Measurements from ENCODE around the gene SIX2. TPM values are rescaled to one million over a fixed set of nuclear protein-coding genes. Genes with fewer than 3 reads are reported as not detected.

Gene SIX2
- total RNA-seq, 4 donors from 2014 or later, result not detected

- H3K4me3 ChIP-seq, result no peak overlapping the region
- no peaks in the 10 kb centered on the region for H3K36me3 ChIP-seq
- H3K27me3 ChIP-seq, result peaks cover 0 to 61% of the 10 kb centered on the region in 2 donors
- no peak overlapping the region for H3K27ac ChIP-seq
- TF ChIP-seq CTCF (IDR thresholded peaks at IDR 0.05), result no peak
- TF ChIP-seq POLR2A (IDR thresholded peaks at IDR 0.05), result no peak
- DNase-seq, result peak in 1 of 3 donors; percentile 25
- no peaks in the 10 kb centered on the region for H3K9me3 ChIP-seq
- peaks cover 0 to 44% (median 16%) of the 10 kb centered on the region in 4 donors for H3K4me1 ChIP-seq
Observed at GRCh38 chr2:45011621-45012602, 2.7 kb upstream of the SIX2 start.

GRCh38 chr2:45011121-45011520, 1.9 kb upstream of the SIX2 start:
- peaks cover 0 to 44% (median 17%) of the 10 kb centered on the region in 4 donors for H3K4me1 ChIP-seq
- no peak overlapping the region for H3K4me3 ChIP-seq
- no peak for DNase-seq
- H3K36me3 ChIP-seq, result no peaks in the 10 kb centered on the region
- H3K27me3 ChIP-seq, result peaks cover 0 to 67% of the 10 kb centered on the region in 2 donors
- no peak for TF ChIP-seq CTCF (IDR thresholded peaks at IDR 0.05)
- no peak for TF ChIP-seq POLR2A (IDR thresholded peaks at IDR 0.05)
- H3K9me3 ChIP-seq, result no peaks in the 10 kb centered on the region
- H3K27ac ChIP-seq, result no peak overlapping the region

GRCh38 chr2:45010702-45011012, 1.4 kb upstream of the SIX2 start:
- DNase-seq, result no peak
- TF ChIP-seq CTCF (IDR thresholded peaks at IDR 0.05), result no peak
- TF ChIP-seq POLR2A (IDR thresholded peaks at IDR 0.05), result no peak
- Histone ChIP-seq H3K27me3 (peaks cover 0 to 71% of the 10 kb centered on the region in 2 donors), H3K9me3 (no peaks in the 10 kb centered on the region), H3K4me3 (peak overlapping the region in 2 of 4 donors; percentile 32 to 45), H3K4me1 (peaks cover 0 to 44% (median 17%) of the 10 kb centered on the region in 4 donors), H3K36me3 (no peaks in the 10 kb centered on the region), H3K27ac (no peak overlapping the region)

GRCh38 chr2:45009928-45010701, 863 bp upstream of the SIX2 start:
- Histone ChIP-seq H3K36me3 (no peaks in the 10 kb centered on the region), H3K27ac (peak overlapping the region; percentile 19 to 59 (median 48)), H3K4me1 (peaks cover 0 to 44% (median 17%) of the 10 kb centered on the region in 4 donors), H3K4me3 (peak overlapping the region; percentile 10 to 49 (median 38)), H3K9me3 (no peaks in the 10 kb centered on the region), H3K27me3 (peaks cover 0 to 76% of the 10 kb centered on the region in 2 donors)
- no peak for DNase-seq
- TF ChIP-seq POLR2A (IDR thresholded peaks at IDR 0.05), result no peak
- TF ChIP-seq CTCF (IDR thresholded peaks at IDR 0.05), result no peak

GRCh38 chr2:45008296-45009129, 739 bp downstream of the SIX2 start:
- no peak overlapping the region for H3K27ac ChIP-seq
- TF ChIP-seq POLR2A (IDR thresholded peaks at IDR 0.05) (no peak), CTCF (IDR thresholded peaks at IDR 0.05) (no peak)
- no peaks in the 10 kb centered on the region for H3K9me3 ChIP-seq
- H3K4me1 ChIP-seq, result peaks cover 0 to 46% (median 13%) of the 10 kb centered on the region in 4 donors
- peak overlapping the region; percentile 18 to 49 (median 38) for H3K4me3 ChIP-seq
- no peak for DNase-seq
- H3K36me3 ChIP-seq, result no peaks in the 10 kb centered on the region
- H3K27me3 ChIP-seq, result peaks cover 0 to 80% of the 10 kb centered on the region in 2 donors
